ENCODE results near the gene LCT. TPM values are rescaled to one million over a fixed set of nuclear protein-coding genes. Genes with fewer than 3 reads are reported as not detected.

The LCT gene
- total and polyA plus RNA-seq, 2 of the 13 experiments (the other 11 are each of a cell fraction or from before 2014, with no cell fraction given) = not detected

DNA sequence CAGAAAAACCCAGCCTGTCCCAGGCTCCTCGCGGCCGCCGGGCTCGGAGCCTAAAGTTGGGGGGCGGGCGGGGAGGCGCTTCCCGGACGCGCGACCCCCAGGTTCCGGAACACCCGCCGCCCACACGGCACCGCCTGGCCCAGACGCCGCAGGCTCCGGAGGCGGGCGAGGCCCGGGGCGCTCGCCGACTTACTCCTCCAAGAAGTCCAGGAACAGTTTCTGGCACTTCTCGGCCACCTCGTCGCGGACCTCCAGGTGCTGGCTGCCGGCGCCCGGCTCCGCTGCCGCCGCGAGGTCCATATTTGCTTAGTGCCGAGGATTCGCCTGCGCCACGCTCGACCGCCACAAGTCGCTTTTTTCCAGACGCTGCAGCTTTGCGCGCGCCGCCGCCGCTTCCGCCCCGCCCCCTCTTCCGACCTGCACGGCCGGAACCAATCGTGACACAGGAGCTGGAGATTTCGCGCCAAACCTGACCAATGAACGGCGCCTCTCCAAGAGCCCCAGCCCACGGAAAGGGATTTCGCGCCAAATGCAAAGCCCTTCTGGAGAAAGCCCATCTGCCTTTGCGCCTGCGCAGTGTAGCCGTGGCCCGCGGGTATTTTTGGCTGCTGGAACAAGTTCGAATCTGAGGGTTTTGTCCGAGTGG lies 39.2 kb upstream of the LCT start, which contains the start of gene MCM6 (continued):
- 0 out of 2 replicates have a peak, but pooled peaks have one; percentile 83 for TF ChIP-seq ATF6 (CRISPR knock-in tag; conservative IDR thresholded peaks at IDR 0.05)
- peak; percentile 54; the same call in 1 of the 2 replicates for TF ChIP-seq SRY (CRISPR knock-in tag; IDR thresholded peaks at IDR 0.05)
- peak; percentile 47; the same call in 1 of the 2 replicates for TF ChIP-seq ZBTB3 (CRISPR knock-in tag; IDR thresholded peaks at IDR 0.05; ENCODE audit: borderline replicate concordance, low read depth)

- in situ Hi-C loops (cut with HindIII; ENCODE audit: extremely low pct_ligation_motif_present, low pct_unique_long_range_greater_than_20kb) = no loop called here
- Histone ChIP-seq H3K4me2 (ENCODE audit: low read depth, low read length) (peak overlapping the region; percentile 67), H3K9ac (ENCODE audit: insufficient read depth, low read depth, low read length) (peak overlapping the region; percentile 59), H3K4me3 (replicated peaks in 1 of 3; ENCODE audit: insufficient read depth in 1 of 3, low read depth in 2 of 3, low read length in 3 of 3) (peak overlapping the region; percentile 39 to 69 (median 55); a peak in 5 of 6 replicates), H3K27me3 (ENCODE audit: control insufficient read depth in 1 of 2, insufficient read depth in 2 of 2, low read length in 2 of 2) (no peaks in the 10 kb centered on the region), H4K20me1 (ENCODE audit: insufficient read depth, low read length) (no peaks in the 10 kb centered on the region), H3K9me3 (ENCODE audit: low read length) (no peaks in the 10 kb centered on the region), H2AFZ (ENCODE audit: low read length) (no peak overlapping the region), H3K36me3 (replicated peaks in 1 of 2; ENCODE audit: control insufficient read depth in 1 of 2, insufficient read depth in 2 of 2, low read length in 2 of 2) (no peaks in the 10 kb centered on the region), H3K27ac (ENCODE audit: extremely low read length, insufficient read depth, low read length) (peak overlapping the region; percentile 52), H3K4me1 (ENCODE audit: insufficient read depth, low read length) (peaks cover 18% of the 10 kb centered on the region; the same call in 1 of the 2 replicates), H3K79me2 (ENCODE audit: insufficient read depth, low read length) (peaks cover 3% of the 10 kb centered on the region)
- ChIA-PET CTCF (ENCODE audit: low intra/inter-chr PET ratio, low total read pairs) (no interaction called here), POLR2A (no interaction called here)
- no peak for FAIRE-seq
- ATAC-seq = peak; percentile 79
- WGBS (ENCODE audit: low lambda C conversion rate) = 69% methylated on average over 25 of the region's 26 CpGs
- no peak for DNase-seq (ENCODE audit: low spot score)
- no peak for TF ChIP-seq PTBP1 (IDR thresholded peaks at IDR 0.05; ENCODE audit: low read depth, low read length, poor library complexity, severe bottlenecking)
- no peak for TF ChIP-seq ZNF772 (CRISPR knock-in tag; IDR thresholded peaks at IDR 0.05)
- TF ChIP-seq PCBP1 (IDR thresholded peaks at IDR 0.05; ENCODE audit: borderline replicate concordance, low read depth, low read length) = no peak
- TF ChIP-seq EZH2 (conservative IDR thresholded peaks at IDR 0.05; ENCODE audit: low read depth, low read length) = no peak
- no peak for TF ChIP-seq ZNF768 (CRISPR knock-in tag; IDR thresholded peaks at IDR 0.05)
- TF ChIP-seq BRD4 (CRISPR knock-in tag; IDR thresholded peaks at IDR 0.05) = 0 out of 2 replicates have a peak, but pooled peaks have one; percentile 30
- TF ChIP-seq POLR2A (IDR thresholded peaks at IDR 0.05; ENCODE audit: insufficient read depth in 1 of 2, low read depth in 2 of 2, low read length in 2 of 2) = 0 out of 4 replicates have a peak, but pooled peaks of 1 of the 2 experiments have one; percentile 19
- TF ChIP-seq ZNF740 (CRISPR knock-in tag; IDR thresholded peaks at IDR 0.05) = no peak
- TF ChIP-seq PHF8 (CRISPR knock-in tag; IDR thresholded peaks at IDR 0.05) = 0 out of 2 replicates have a peak, but pooled peaks have one; percentile 9
- no peak for TF ChIP-seq ZZZ3 (CRISPR knock-in tag; IDR thresholded peaks at IDR 0.05; ENCODE audit: borderline replicate concordance)
- 0 out of 2 replicates have a peak, but pooled peaks have one; percentile 20 for TF ChIP-seq HNRNPL (IDR thresholded peaks at IDR 0.05; ENCODE audit: low read depth, low read length)
- TF ChIP-seq CENPT (CRISPR knock-in tag; IDR thresholded peaks at IDR 0.05; ENCODE audit: low read depth) = no peak
- TF ChIP-seq, protein P1, sequence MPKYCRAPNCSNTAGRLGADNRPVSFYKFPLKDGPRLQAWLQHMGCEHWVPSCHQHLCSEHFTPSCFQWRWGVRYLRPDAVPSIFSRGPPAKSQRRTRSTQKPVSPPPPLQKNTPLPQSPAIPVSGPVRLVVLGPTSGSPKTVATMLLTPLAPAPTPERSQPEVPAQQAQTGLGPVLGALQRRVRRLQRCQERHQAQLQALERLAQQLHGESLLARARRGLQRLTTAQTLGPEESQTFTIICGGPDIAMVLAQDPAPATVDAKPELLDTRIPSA (CRISPR knock-in tag; IDR thresholded peaks at IDR 0.05; ENCODE audit: borderline replicate concordance) = 0 out of 2 replicates have a peak, but pooled peaks have one; percentile 12
- BruUV-seq (replicated peaks) = TSS peak; percentile 45
- intact Hi-C loops (cut with micrococcal nuclease; ENCODE audit: unreplicated experiment) = no loop called here
Measured at GRCh38 chr2:135875491-135876065, 38.6 kb upstream of the LCT start.

All from HepG2 (cell line).